ENCODE results near the gene CLIP2. TPM values are rescaled to one million over a fixed set of nuclear protein-coding genes. Genes with fewer than 3 reads are reported as not detected.

CLIP2 gene
- total RNA-seq, 1 experiment from 2014 or later, result 26.2 TPM

DNA sequence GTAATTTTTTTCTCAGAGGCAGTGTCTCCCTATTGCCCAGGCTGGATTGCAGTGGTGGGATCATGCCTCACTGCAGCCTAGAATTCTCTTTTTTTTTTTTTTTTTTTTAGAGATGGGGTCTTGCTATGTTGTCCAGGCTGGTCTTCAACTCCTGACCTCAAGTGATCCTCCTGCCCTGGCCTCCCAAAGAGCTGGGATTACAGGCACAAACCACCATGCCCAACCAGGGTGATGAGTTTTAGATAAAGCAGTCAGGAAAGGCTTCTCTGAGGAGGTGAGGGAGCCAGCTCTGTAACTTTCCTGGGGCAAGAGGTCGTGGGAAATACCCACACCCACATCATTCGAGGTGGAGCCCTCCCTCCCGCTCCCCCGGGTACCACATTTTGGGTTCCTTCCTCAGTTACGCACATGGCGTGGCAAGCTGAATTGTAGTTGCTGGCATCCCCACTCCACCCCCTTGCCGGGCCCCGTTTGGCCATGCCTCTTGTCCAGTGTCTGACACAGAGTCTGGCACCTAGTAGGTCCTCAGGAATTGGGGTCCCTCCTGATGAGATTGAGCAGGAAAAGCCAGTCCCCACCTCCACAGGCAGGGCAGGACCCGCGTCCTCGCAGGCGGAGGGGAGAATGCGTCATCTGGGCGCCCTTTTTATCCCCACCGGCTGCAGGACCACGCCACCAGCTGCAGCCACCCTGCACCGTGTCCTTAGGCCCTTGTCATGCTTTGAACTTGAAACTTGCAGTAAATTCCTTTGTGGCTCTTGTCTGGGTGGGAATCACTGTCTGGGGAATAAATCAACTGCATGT is 43.4 kb downstream of the CLIP2 start:
- Histone ChIP-seq H4K20me1 (ENCODE audit: low read length) (no peaks in the 10 kb centered on the region), H2AFZ (ENCODE audit: low read length) (no peak overlapping the region), H3K4me3 (ENCODE audit: low read length) (no peak overlapping the region), H3F3A (ENCODE audit: low read length, unreplicated experiment) (no peaks in the 10 kb centered on the region), H3K4me1 (ENCODE audit: insufficient read depth, low read length) (no peaks in the 10 kb centered on the region), H3K9me2 (replicated peaks; ENCODE audit: low read length) (no peaks in the 10 kb centered on the region), H3K4me2 (ENCODE audit: low read length) (no peak overlapping the region), H3K9me3 (ENCODE audit: low read length) (no peaks in the 10 kb centered on the region), H3K27ac (ENCODE audit: low read length) (no peak overlapping the region), H3K79me2 (ENCODE audit: low read length) (no peaks in the 10 kb centered on the region), H3K27me3 (ENCODE audit: low read length) (no peaks in the 10 kb centered on the region), H3K9ac (ENCODE audit: low read length) (no peak overlapping the region), H3K36me3 (ENCODE audit: low read depth, low read length) (no peaks in the 10 kb centered on the region)
- CTCF ChIA-PET, result no interaction called here
- ATAC-seq, result no peak
- TF ChIP-seq EZH2 (IDR thresholded peaks at IDR 0.05; ENCODE audit: low read length, unreplicated experiment) (no peak), EZH2phosphoT487 (IDR thresholded peaks at IDR 0.05; ENCODE audit: borderline replicate concordance, low read length) (no peak), CTCF (conservative IDR thresholded peaks at IDR 0.05; ENCODE audit: low read depth, low read length) (no peak)
- no peak for DNase-seq
- POLR2A ChIA-PET (ENCODE audit: unreplicated experiment), result no interaction called here
- intact Hi-C loops (cut with micrococcal nuclease), result no loop called here
- BruUV-seq (replicated peaks), result no TSS peak

- no peak overlapping the region for H3K4me3 ChIP-seq (ENCODE audit: low read length)
- no peak overlapping the region for H3K9ac ChIP-seq (ENCODE audit: low read length)
- H3K27ac ChIP-seq (ENCODE audit: low read length), result no peak overlapping the region
- peak; percentile 4 for DNase-seq
- no peaks in the 10 kb centered on the region for H3K9me3 ChIP-seq (ENCODE audit: low read length)
- H3K4me2 ChIP-seq (ENCODE audit: low read length), result no peak overlapping the region
- H3K79me2 ChIP-seq (ENCODE audit: low read length), result no peaks in the 10 kb centered on the region
- ChIA-PET POLR2A (ENCODE audit: unreplicated experiment) (no interaction called here), CTCF (no interaction called here)
- no peaks in the 10 kb centered on the region for H3K27me3 ChIP-seq (ENCODE audit: low read length)
- TF ChIP-seq EZH2phosphoT487 (IDR thresholded peaks at IDR 0.05; ENCODE audit: borderline replicate concordance, low read length) (no peak), CTCF (conservative IDR thresholded peaks at IDR 0.05; ENCODE audit: low read depth, low read length) (no peak), EZH2 (IDR thresholded peaks at IDR 0.05; ENCODE audit: low read length, unreplicated experiment) (no peak)
- H3K36me3 ChIP-seq (ENCODE audit: low read depth, low read length), result no peaks in the 10 kb centered on the region
- no peak overlapping the region for H2AFZ ChIP-seq (ENCODE audit: low read length)
- no TSS peak for BruUV-seq (replicated peaks)
- H3K4me1 ChIP-seq (ENCODE audit: insufficient read depth, low read length), result no peaks in the 10 kb centered on the region
- no peaks in the 10 kb centered on the region for H3K9me2 ChIP-seq (replicated peaks; ENCODE audit: low read length)
- no peak for ATAC-seq
- no peaks in the 10 kb centered on the region for H3F3A ChIP-seq (ENCODE audit: low read length, unreplicated experiment)
- H4K20me1 ChIP-seq (ENCODE audit: low read length), result no peaks in the 10 kb centered on the region
- intact Hi-C loops (cut with micrococcal nuclease), result no loop called here
These were observed 44.8 kb downstream of the CLIP2 start for GRCh38 chr7:74334030-74334429.

DNA sequence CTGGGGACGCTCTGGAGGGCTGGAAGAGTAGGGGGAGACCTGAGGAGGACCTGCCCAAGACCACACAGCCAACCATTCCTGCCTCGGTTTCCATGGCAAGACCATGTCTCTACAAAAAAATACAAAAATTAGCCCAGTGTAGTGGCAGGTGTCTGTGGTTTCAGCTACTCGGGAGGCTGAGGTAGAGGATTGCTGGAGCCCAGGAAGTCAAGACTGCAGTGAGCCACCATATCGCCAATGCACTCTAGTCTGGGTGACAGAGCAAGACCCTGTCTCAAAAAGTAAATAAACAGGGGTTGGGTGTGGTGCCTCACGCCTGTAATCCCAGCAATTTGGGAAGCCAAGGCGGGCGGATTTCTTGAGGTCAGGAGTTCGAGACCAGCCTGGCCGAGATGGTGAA is 48.7 kb downstream of the CLIP2 start:
- Histone ChIP-seq H3K9me3 (ENCODE audit: low read length) (no peaks in the 10 kb centered on the region), H2AFZ (ENCODE audit: low read length) (no peak overlapping the region), H3K9ac (ENCODE audit: low read length) (no peak overlapping the region), H3K27me3 (ENCODE audit: low read length) (no peaks in the 10 kb centered on the region), H3K79me2 (ENCODE audit: low read length) (no peaks in the 10 kb centered on the region), H3F3A (ENCODE audit: low read length, unreplicated experiment) (no peaks in the 10 kb centered on the region), H3K36me3 (ENCODE audit: low read depth, low read length) (no peaks in the 10 kb centered on the region), H3K4me2 (ENCODE audit: low read length) (no peak overlapping the region), H3K9me2 (replicated peaks; ENCODE audit: low read length) (no peaks in the 10 kb centered on the region), H3K4me1 (ENCODE audit: insufficient read depth, low read length) (no peaks in the 10 kb centered on the region), H4K20me1 (ENCODE audit: low read length) (no peaks in the 10 kb centered on the region), H3K4me3 (ENCODE audit: low read length) (no peak overlapping the region), H3K27ac (ENCODE audit: low read length) (no peak overlapping the region)
- no peak for ATAC-seq
- no peak for DNase-seq
- ChIA-PET CTCF (no interaction called here), POLR2A (ENCODE audit: unreplicated experiment) (no interaction called here)
- TF ChIP-seq EZH2 (IDR thresholded peaks at IDR 0.05; ENCODE audit: low read length, unreplicated experiment) (no peak), CTCF (conservative IDR thresholded peaks at IDR 0.05; ENCODE audit: low read depth, low read length) (no peak), EZH2phosphoT487 (IDR thresholded peaks at IDR 0.05; ENCODE audit: borderline replicate concordance, low read length) (no peak)
- intact Hi-C loops (cut with micrococcal nuclease), result no loop called here
- BruUV-seq (replicated peaks), result no TSS peak

All from PC-3 (cell line).